Measurements from ENCODE around the gene SKIDA1.

DNA sequence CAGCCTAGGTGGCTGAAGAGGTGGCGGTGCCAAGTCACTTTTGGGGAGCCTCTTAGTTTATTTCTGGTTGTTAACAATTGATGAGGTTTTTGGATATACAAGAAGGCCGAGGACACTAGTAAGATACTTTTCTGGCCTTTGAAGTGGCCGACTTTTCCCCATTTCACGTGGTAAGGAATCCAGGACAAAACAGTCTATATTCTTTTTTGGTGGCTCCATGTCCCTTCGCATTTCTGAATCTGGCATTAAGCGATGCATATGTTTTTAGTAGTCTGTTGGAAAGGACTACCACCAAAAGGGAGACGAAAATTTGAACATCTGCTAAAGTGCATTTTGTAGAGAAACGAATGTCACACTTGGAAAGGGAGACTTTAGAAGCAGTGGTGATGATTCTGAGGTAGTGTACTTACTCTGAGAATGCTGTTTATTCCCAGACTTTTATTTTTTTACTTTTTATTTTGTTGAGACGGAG lies 10.0 kb upstream of the SKIDA1 start:
- TF ChIP-seq, protein P1, sequence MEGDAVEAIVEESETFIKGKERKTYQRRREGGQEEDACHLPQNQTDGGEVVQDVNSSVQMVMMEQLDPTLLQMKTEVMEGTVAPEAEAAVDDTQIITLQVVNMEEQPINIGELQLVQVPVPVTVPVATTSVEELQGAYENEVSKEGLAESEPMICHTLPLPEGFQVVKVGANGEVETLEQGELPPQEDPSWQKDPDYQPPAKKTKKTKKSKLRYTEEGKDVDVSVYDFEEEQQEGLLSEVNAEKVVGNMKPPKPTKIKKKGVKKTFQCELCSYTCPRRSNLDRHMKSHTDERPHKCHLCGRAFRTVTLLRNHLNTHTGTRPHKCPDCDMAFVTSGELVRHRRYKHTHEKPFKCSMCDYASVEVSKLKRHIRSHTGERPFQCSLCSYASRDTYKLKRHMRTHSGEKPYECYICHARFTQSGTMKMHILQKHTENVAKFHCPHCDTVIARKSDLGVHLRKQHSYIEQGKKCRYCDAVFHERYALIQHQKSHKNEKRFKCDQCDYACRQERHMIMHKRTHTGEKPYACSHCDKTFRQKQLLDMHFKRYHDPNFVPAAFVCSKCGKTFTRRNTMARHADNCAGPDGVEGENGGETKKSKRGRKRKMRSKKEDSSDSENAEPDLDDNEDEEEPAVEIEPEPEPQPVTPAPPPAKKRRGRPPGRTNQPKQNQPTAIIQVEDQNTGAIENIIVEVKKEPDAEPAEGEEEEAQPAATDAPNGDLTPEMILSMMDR (conservative IDR thresholded peaks at IDR 0.05; ENCODE audit: low read length): no peak
- TF ChIP-seq EZH2phosphoT487 (IDR thresholded peaks at IDR 0.05; ENCODE audit: borderline replicate concordance): no peak
